H1 (cell line): ENCODE data around the gene FNDC7. TPM values are rescaled to one million over a fixed set of nuclear protein-coding genes. Genes with fewer than 3 reads are reported as not detected.

ENCODE experiments used
- CTCF ChIA-PET: fragments of 300-600 bp; sonication (Branson Sonifier 250); formaldehyde crosslinking; loops from one replicate; lab custom pipeline; 2021; ENCODE audit not compliant: partially characterized antibody; lab: Charles Lee
- POLR2A ChIA-PET: fragments of 300-600 bp; sonication (Branson Sonifier 250); formaldehyde crosslinking; loops from one replicate; lab custom pipeline; 2021; ENCODE audit warnings: inconsistent platforms; ENCODE audit not compliant: partially characterized antibody; lab: Charles Lee
- DNase-seq, 2 experiments: peaks; one replicate each; pipeline versions ENCODE4 v3.0.0 to v3.0.0-alpha.2; 2010 to 2022; ENCODE audit warnings: low spot score in 2 of 2, low read depth in 1 of 2, mixed read lengths in 1 of 2
- FAIRE-seq: peaks from 2 replicates; lab custom pipeline; 2011; peaks lifted over from hg19 to GRCh38; lab: Jason Lieb, UNC
- H2AFZ ChIP-seq: 2 replicates; pipeline ENCODE4 v1.8.1; 2012; ENCODE audit warnings: low read length, inconsistent platforms
- H2AK5ac ChIP-seq: 2 replicates; pipeline ENCODE4 v1.6.1; 2013; ENCODE audit warnings: low read depth, low read length
- H2BK120ac ChIP-seq: replicated peaks from 2 replicates; pipeline ENCODE3; 2013; ENCODE audit warnings: low read depth, low read length, inconsistent platforms
- H2BK12ac ChIP-seq: 2 replicates; pipeline ENCODE4 v1.6.1; 2013; ENCODE audit warnings: low read depth, low read length
- H2BK15ac ChIP-seq: 2 replicates; pipeline ENCODE4 v1.6.1; 2013; ENCODE audit warnings: low read length
- H2BK20ac ChIP-seq: 2 replicates; pipeline ENCODE4 v1.6.1; 2013; ENCODE audit warnings: low read length
- H2BK5ac ChIP-seq: 2 replicates; pipeline ENCODE4 v1.6.1; 2013; ENCODE audit warnings: low read depth, low read length
- H3K14ac ChIP-seq: 2 replicates; pipeline ENCODE4 v1.6.1; 2013; ENCODE audit warnings: inconsistent platforms; ENCODE audit not compliant: insufficient read length
- H3K18ac ChIP-seq: 2 replicates; pipeline ENCODE4 v1.6.1; 2013; ENCODE audit warnings: low read length; ENCODE audit errors: extremely low read depth
- H3K23ac ChIP-seq: 2 replicates; pipeline ENCODE4 v1.6.1; 2013; ENCODE audit warnings: inconsistent platforms; ENCODE audit not compliant: insufficient read length
- H3K23me2 ChIP-seq: 2 replicates; pipeline ENCODE4 v1.6.1; 2013; ENCODE audit warnings: low read depth, low read length
- H3K27ac ChIP-seq: 2 replicates; pipeline ENCODE4 v1.6.1; 2011; ENCODE audit warnings: low read depth, low read length, inconsistent platforms
- H3K27me3 ChIP-seq, 4 experiments: replicated peaks in 1 of 4; 1 replicate in 1 of 4; 2 replicates in 3 of 4; pipeline versions ENCODE4 v1.6.1 to v1.8.1; 2011 to 2013; ENCODE audit warnings: low read length in 3 of 4, mild to moderate bottlenecking in 3 of 4, inconsistent platforms in 2 of 4, mixed read lengths in 2 of 4, moderate library complexity in 1 of 4; ENCODE audit not compliant: control insufficient read depth in 3 of 4, insufficient read depth in 3 of 4; ENCODE audit errors: extremely low read depth in 1 of 4
- H3K36me3 ChIP-seq, 4 experiments: 2 replicates each; pipeline versions ENCODE4 v1.6.1 to v1.8.1; 2011 to 2013; ENCODE audit warnings: mild to moderate bottlenecking in 4 of 4, low read length in 3 of 4, moderate library complexity in 2 of 4, control low read depth in 1 of 4, inconsistent platforms in 1 of 4; ENCODE audit not compliant: insufficient read depth in 4 of 4, control insufficient read depth in 2 of 4
- H3K4ac ChIP-seq: replicated peaks from 2 replicates; pipeline ENCODE3; 2013; ENCODE audit warnings: low read length, low read depth, mixed read lengths, inconsistent platforms; ENCODE audit not compliant: insufficient read length
- H3K4me1 ChIP-seq, 4 experiments: replicated peaks in 1 of 4; 1 replicate in 1 of 4; 2 replicates in 3 of 4; pipeline versions ENCODE4 v1.6.1 to v1.8.1; 2011 to 2013; ENCODE audit warnings: low read length in 3 of 4, inconsistent platforms in 2 of 4, mixed read lengths in 1 of 4; ENCODE audit not compliant: insufficient read depth in 4 of 4, control insufficient read depth in 3 of 4
- H3K4me2 ChIP-seq, 2 experiments: 2 replicates each; pipeline versions ENCODE4 v1.6.1 to v1.8.1; 2011 to 2013; ENCODE audit warnings: low read depth in 2 of 2, low read length in 2 of 2, control low read depth in 1 of 2, inconsistent platforms in 1 of 2, mild to moderate bottlenecking in 1 of 2; ENCODE audit not compliant: insufficient read depth in 1 of 2
- H3K4me3 ChIP-seq, 4 experiments: fragments of 200-600, 300-600 bp in 1 of 4; sonication (generic), shearing (Covaris generic), sonication (Bioruptor Twin) in 1 of 4; 2 replicates each; pipeline versions ENCODE4 v1.5.1 to v1.8.1; 2011 to 2016; ENCODE audit warnings: low read length in 4 of 4, low read depth in 3 of 4, control low read depth in 2 of 4, inconsistent platforms in 2 of 4, mild to moderate bottlenecking in 2 of 4, mixed read lengths in 1 of 4, moderate library complexity in 1 of 4; ENCODE audit not compliant: insufficient read depth in 2 of 4; ENCODE audit errors: extremely low read depth in 1 of 4
- H3K56ac ChIP-seq: replicated peaks from 2 replicates; pipeline ENCODE3; 2013; ENCODE audit warnings: low read depth, mild to moderate bottlenecking, mixed read lengths, low read length, inconsistent platforms; ENCODE audit not compliant: insufficient read length
- H3K79me1 ChIP-seq: 2 replicates; pipeline ENCODE4 v1.6.1; 2013; ENCODE audit warnings: low read depth, low read length, control low read depth
- H3K79me2 ChIP-seq, 2 experiments: 2 replicates each; pipeline versions ENCODE4 v1.6.1 to v1.8.1; 2012 to 2013; ENCODE audit warnings: low read length in 2 of 2, mild to moderate bottlenecking in 2 of 2, inconsistent platforms in 1 of 2; ENCODE audit not compliant: insufficient read depth in 2 of 2, control insufficient read depth in 1 of 2
- H3K9ac ChIP-seq, 4 experiments: replicated peaks in 1 of 4; 1 replicate in 1 of 4; 2 replicates in 3 of 4; pipeline versions ENCODE4 v1.6.1 to v1.8.1; 2011 to 2013; ENCODE audit warnings: low read depth in 3 of 4, low read length in 3 of 4, control low read depth in 2 of 4, mild to moderate bottlenecking in 2 of 4, moderate library complexity in 2 of 4, inconsistent platforms in 1 of 4; ENCODE audit errors: extremely low read depth in 1 of 4
- H3K9me3 ChIP-seq, 2 experiments: 2 replicates each; pipeline versions ENCODE4 v1.6.1 to v1.8.1; 2012 to 2013; ENCODE audit warnings: mild to moderate bottlenecking in 2 of 2, moderate library complexity in 2 of 2, control low read depth in 1 of 2, inconsistent platforms in 1 of 2, low read depth in 1 of 2, low read length in 1 of 2, mixed read lengths in 1 of 2; ENCODE audit not compliant: insufficient read depth in 2 of 2
- H4K20me1 ChIP-seq, 2 experiments: replicated peaks in 1 of 2; 2 replicates each; pipeline versions ENCODE3 to v1.8.1; 2011 to 2013; ENCODE audit warnings: inconsistent platforms in 2 of 2, low read length in 2 of 2, mild to moderate bottlenecking in 1 of 2; ENCODE audit not compliant: insufficient read depth in 2 of 2, control insufficient read depth in 1 of 2
- H4K5ac ChIP-seq: 2 replicates; pipeline ENCODE4 v1.6.1; 2013; ENCODE audit warnings: low read length, low read depth, mixed read lengths, inconsistent platforms; ENCODE audit not compliant: insufficient read length
- H4K8ac ChIP-seq: 2 replicates; pipeline ENCODE4 v1.8.0; 2013; ENCODE audit warnings: mild to moderate bottlenecking, moderate library complexity, low read length, inconsistent platforms; ENCODE audit not compliant: insufficient read depth; ENCODE audit errors: extremely low read depth
- H4K91ac ChIP-seq: replicated peaks from 2 replicates; pipeline ENCODE3; 2013; ENCODE audit warnings: low read length, mixed read lengths, inconsistent platforms; ENCODE audit not compliant: insufficient read length
- BACH1 ChIP-seq: IDR thresholded peaks from 2 replicates; pipeline ENCODE4 v1.6.1; 2012; ENCODE audit warnings: low read length, improper control_type of control experiment
- CBX8 ChIP-seq: fragments of 300-800, 300-1000 bp; sonication (generic); IDR thresholded peaks from 2 replicates; pipeline ENCODE4 v1.7.1; 2016; ENCODE audit warnings: low read depth, low read length, borderline replicate concordance
- CREB1 ChIP-seq: IDR thresholded peaks from 2 replicates; pipeline ENCODE4 v1.6.1; 2012; ENCODE audit warnings: inconsistent platforms
- HDAC6 ChIP-seq: IDR thresholded peaks from one replicate; pipeline ENCODE4 v1.7.1; 2012; ENCODE audit warnings: low read depth, mild to moderate bottlenecking, inconsistent platforms, low read length, moderate library complexity
- JUND ChIP-seq: IDR thresholded peaks from 2 replicates; pipeline ENCODE4 v1.6.1; 2011; ENCODE audit warnings: mild to moderate bottlenecking, improper control_type of control experiment, low read length
- KDM4A ChIP-seq: IDR thresholded peaks from one replicate; pipeline ENCODE4 v1.7.1; 2012; ENCODE audit warnings: low read depth, mild to moderate bottlenecking, moderate library complexity, low read length, inconsistent platforms; ENCODE audit not compliant: severe bottlenecking
- KDM5A ChIP-seq: fragments of 200-600 bp; IDR thresholded peaks from 2 replicates; pipeline ENCODE4 v1.7.1; 2012; ENCODE audit warnings: mild to moderate bottlenecking, low read length, inconsistent platforms, mixed read lengths
- RAD21 ChIP-seq, 2 experiments: IDR thresholded peaks in 1 of 2; conservative IDR thresholded peaks in 1 of 2; 2 replicates each; pipeline ENCODE4 v1.6.1; 2011; ENCODE audit warnings: low read depth in 2 of 2, low read length in 2 of 2, improper control_type of control experiment in 1 of 2, inconsistent platforms in 1 of 2, mild to moderate bottlenecking in 1 of 2, moderate library complexity in 1 of 2
- RFX5 ChIP-seq: IDR thresholded peaks from 2 replicates; pipeline ENCODE4 v1.6.1; 2011; ENCODE audit warnings: low read depth, low read length, improper control_type of control experiment, borderline replicate concordance
- SIRT6 ChIP-seq: IDR thresholded peaks from one replicate; pipeline ENCODE4 v1.7.1; 2012; ENCODE audit warnings: low read length, inconsistent platforms
- SP2 ChIP-seq: IDR thresholded peaks from 2 replicates; pipeline ENCODE4 v1.6.1; 2012; ENCODE audit warnings: mild to moderate bottlenecking, low read length, inconsistent platforms
- TBP ChIP-seq: IDR thresholded peaks from 2 replicates; pipeline ENCODE4 v1.6.1; 2011; ENCODE audit warnings: low read depth, low read length, improper control_type of control experiment
- USF2 ChIP-seq: IDR thresholded peaks from 2 replicates; pipeline ENCODE4 v1.6.1; 2011; ENCODE audit warnings: low read length, improper control_type of control experiment
- ZNF274 ChIP-seq: IDR thresholded peaks from 2 replicates; pipeline ENCODE4 v1.7.0; 2012; ENCODE audit warnings: low read length, borderline replicate concordance; ENCODE audit errors: extremely low read depth
- WGBS, 2 experiments: shearing (Covaris generic) in 1 of 2; methylation state at CpG; one replicate each; pipeline versions ENCODE4 v1.1.6 to v1.1.7; 2013 to 2015; ENCODE audit warnings: low lambda C conversion rate in 2 of 2, mixed read lengths in 2 of 2, inconsistent platforms in 1 of 2, low coverage in 1 of 2, missing lambda C conversion rate in 1 of 2; ENCODE audit not compliant: insufficient replicate concordance in 2 of 2, insufficient coverage in 1 of 2, insufficient read length in 1 of 2; ENCODE audit errors: extremely low coverage in 1 of 2, missing lambda C conversion rate in 1 of 2; 5-methylcytosine and 5-hydroxymethylcytosine counted together
- polyA plus RNA-seq, 7 experiments: library from polyadenylated mRNA; depleted of rRNA in 3 of 7; stranded (reverse) in 5 of 7; unstranded in 2 of 7; fragments of >200 nt in 5 of 7; fragments of 200-250 nt in 2 of 7; gene quantifications; 1 replicate in 5 of 7; 2 replicates in 1 of 7; 4 replicates in 1 of 7; pipeline versions ENCODE4 v1.2.1 to v1.2.3, GENCODE V29; 2011 to 2013; ENCODE audit warnings: missing spikeins in 2 of 7, mixed read lengths in 2 of 7
- total RNA-seq: library from RNA; stranded (reverse); fragmentation: NEBNext Ultra II Directional; extraction: Animal tissue kit (Norgen Biotek cat#: 25700); gene quantifications from 2 replicates; pipeline ENCODE4 v1.2.1, GENCODE V29; 2021

Gene FNDC7
- total and polyA plus RNA-seq, 2 of the 8 experiments (the other 6 are each of a cell fraction or from before 2014, with no cell fraction given): 0.13 to 0.20 TPM

DNA sequence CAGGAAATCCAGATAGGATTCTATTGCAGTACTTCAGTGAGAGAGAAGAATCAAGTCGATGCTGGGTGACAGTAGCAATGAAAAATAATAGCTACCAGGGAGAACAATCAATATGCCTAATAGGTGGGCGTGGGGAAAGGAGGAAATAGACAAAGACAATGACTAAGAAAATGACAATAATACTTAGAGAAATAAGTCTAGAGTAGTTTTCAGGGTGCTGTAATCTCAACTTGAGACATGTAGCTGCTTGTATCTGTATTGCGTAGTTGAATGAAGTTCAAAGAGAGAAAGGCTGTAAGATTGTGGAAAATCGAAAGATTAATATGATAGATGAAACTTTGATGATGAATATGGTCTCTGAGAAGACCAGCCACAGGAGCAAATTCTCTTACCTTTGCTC lies 36.4 kb downstream of the FNDC7 start:
- ChIA-PET POLR2A (no interaction called here), CTCF (no interaction called here)
- TF ChIP-seq HDAC6 (no peak), RFX5 (no peak), CBX8 (no peak), CREB1 (no peak), SP2 (no peak), TBP (no peak), KDM4A (no peak), SIRT6 (no peak), USF2 (no peak), ZNF274 (no peak), JUND (no peak), KDM5A (no peak), RAD21 (IDR thresholded peaks at IDR 0.05 in 1 of 2, conservative IDR thresholded peaks at IDR 0.05 in 1 of 2; ENCODE audit: low read depth in 2 of 2, low read length in 2 of 2) (no peak), BACH1 (no peak)
- Histone ChIP-seq H2BK20ac (no peak overlapping the region), H3K79me1 (no peaks in the 10 kb centered on the region), H2BK15ac (no peak overlapping the region), H3K4me1 (no peaks in the 10 kb centered on the region; a peak in 1 of 7 replicates), H2AK5ac (no peak overlapping the region), H3K23me2 (no peaks in the 10 kb centered on the region; the same call in 1 of the 2 replicates), H3K9me3 (no peaks in the 10 kb centered on the region), H3K56ac (no peak overlapping the region), H3K4ac (no peak overlapping the region), H3K18ac (no peak overlapping the region), H3K23ac (no peak overlapping the region), H3K4me3 (no peak overlapping the region), H4K5ac (no peak overlapping the region), H3K27ac (no peak overlapping the region), H2AFZ (no peak overlapping the region), H3K79me2 (peaks cover 0 to 22% of the 10 kb centered on the region in 2 experiments; a peak in 2 of 4 replicates), H3K14ac (no peak overlapping the region), H4K91ac (no peak overlapping the region), H3K27me3 (peaks cover 0 to 4% (median 0%) of the 10 kb centered on the region in 4 experiments; a peak in 3 of 7 replicates), H2BK5ac (no peak overlapping the region), H3K9ac (no peak overlapping the region), H2BK120ac (no peak overlapping the region), H3K4me2 (no peak overlapping the region), H4K8ac (no peak overlapping the region), H4K20me1 (no peaks in the 10 kb centered on the region), H3K36me3 (peaks cover 0 to 14% (median 3%) of the 10 kb centered on the region in 4 experiments; a peak in 2 of 8 replicates), H2BK12ac (no peak overlapping the region)
- DNase-seq: no peak
- 87 to 100% methylated on average over 2 to 4 of the region's 4 CpGs for WGBS, 2 experiments
- FAIRE-seq: no peak
